Measurements from ENCODE around the gene UTS2B.

The UTS2B gene

DNA sequence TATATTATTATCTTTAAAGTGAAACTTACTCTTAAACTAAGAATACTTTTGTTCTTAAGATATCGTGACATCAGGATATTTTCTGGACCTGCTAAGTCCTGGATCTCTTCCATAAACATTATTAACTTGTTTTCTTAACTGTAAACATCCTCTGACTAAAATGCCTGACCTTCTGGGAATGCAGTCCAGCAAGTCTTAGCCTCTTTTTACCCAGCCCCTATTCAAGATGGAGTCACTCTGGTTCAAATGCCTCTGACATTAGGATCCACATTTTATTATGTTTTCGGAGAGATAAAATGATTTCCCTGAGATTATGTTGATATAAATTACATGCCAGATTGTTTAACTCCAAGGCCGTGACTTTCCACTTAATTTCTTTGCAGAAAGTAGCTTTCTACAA lies 93.7 kb downstream of the UTS2B start:
- no peak for DNase-seq

DNA sequence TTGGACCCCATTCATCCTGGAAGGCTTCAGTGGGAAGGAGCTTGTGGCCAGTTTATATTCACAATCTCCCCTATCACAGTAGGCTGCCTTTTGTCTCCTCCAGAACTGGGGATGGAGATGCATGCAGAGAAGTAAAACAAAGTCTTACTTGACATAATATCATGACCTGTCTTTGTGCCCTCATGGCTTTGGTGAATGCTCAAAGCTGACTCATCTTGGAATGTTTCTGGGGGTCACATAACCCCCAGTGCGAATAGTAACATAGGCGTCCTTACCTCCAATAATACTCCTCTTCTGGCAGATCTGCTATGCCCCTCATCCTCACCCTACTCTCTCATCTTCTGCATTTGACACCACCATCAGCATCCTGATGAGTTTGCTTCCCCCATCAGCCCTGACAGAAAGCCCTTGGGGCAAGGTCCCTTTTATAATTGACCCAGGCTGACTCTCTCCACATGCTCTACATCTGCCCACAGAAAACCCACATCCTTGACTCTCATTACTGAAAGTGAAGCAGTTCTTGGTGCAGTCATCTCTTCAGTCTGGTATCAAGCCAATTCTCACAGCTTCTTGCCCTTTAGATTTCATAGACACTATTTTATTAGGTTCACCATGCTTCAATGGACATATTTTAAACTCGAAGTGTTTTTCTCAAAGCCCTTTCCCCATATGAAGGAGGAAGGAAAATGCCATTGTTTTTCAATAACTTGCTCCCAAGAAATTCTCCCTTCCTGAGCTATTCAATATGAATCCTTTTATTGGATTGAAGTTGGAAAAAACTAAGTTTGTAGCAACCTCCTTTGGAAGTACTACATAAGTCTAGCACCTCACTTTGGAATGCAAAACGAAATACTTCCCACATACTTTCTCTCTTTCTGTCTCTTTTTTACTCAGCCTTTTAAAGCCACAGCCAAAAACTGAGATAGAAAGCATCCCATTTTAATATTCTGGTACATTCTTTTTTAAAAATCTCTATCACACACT lies 94.7 kb downstream of the UTS2B start:
- DNase-seq: no peak

DNA sequence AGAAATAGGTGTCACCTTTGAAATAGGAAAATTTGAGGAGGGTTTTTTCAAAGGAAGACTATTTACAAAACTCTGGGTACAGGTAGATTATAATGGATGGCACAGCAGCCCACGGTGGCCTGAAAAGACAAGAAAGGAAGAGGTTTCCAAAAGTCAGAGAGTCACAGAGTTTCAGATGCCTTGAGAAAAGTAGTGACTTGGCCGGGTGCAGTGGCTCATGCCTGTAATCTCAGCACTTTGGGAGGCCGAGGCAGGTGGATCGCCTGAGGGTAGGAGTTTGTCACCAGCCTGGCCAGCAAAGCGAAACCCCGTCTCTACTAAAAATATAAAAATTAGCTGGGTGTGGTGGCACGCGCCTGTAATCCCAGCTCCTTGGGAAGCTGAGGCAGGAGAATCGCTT lies 96.1 kb downstream of the UTS2B start:
- no peak for DNase-seq

- no peak for DNase-seq
Measured at GRCh38 chr3:191227541-191227940, 102.8 kb downstream of the UTS2B start.

GRCh38 chr3:191221638-191222037 lies 108.7 kb downstream of the UTS2B start:
- no peak for DNase-seq

- no peak for DNase-seq
Measured at GRCh38 chr3:191220908-191221307, 109.4 kb downstream of the UTS2B start.

GRCh38 chr3:191217301-191217700 lies 113.0 kb downstream of the UTS2B start:
- no peak for DNase-seq

All from NCI-H2081 (cell line).